HL-60/S4 treated with phorbol 12-myristate 13-acetate at 8.2 ng/mL for 4 days and 3 days (cell line): Measurements from ENCODE around the gene GGTLC2.

ENCODE experiments used
- in situ Hi-C: fragments of 300-500 bp; cut with MboI; formaldehyde crosslinking; loops from 2 replicates; pipeline ENCODE4 v1.15.0; 2022; ENCODE audit warnings: low sequenced_read_pairs

GGTLC2 gene

DNA sequence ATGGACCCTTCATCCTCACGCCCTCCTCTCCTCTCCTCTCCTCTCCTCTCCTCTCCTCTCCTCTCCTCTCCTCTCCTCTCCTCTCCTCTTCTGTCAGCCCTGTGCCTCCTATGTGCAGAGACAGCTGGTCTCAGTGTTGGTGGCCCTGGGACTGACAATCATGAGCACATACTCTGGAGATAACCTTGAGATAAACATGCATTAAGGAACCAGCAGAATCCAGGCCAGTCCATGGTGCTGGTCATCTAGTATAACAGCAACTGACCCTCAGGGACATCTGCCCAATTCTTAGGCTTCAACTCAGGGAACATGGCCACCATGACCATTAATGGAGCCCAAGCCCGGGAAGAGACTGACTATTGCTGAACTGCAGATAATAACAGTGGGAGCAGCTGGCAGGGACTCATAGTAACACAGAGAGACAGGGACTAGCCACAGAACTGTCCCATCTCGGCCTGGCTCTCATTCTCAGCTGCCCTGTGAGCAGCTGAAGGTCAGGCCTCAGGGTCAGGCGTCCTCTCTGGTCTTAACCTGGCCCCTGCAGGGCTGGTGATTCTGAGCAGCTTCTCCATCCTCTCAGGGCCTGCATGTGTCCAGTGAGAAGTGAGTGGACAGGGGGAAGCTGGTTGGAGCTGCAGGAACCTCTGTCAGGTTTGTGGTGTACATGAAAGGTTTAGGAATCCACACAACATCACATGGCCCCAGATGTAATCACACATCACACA, 45.4 kb downstream of the GGTLC2 start:
- in situ Hi-C loops = no loop called here

GRCh38 chr22:22691055-22691454, 46.6 kb downstream of the GGTLC2 start:
- in situ Hi-C loops = no loop called here

DNA sequence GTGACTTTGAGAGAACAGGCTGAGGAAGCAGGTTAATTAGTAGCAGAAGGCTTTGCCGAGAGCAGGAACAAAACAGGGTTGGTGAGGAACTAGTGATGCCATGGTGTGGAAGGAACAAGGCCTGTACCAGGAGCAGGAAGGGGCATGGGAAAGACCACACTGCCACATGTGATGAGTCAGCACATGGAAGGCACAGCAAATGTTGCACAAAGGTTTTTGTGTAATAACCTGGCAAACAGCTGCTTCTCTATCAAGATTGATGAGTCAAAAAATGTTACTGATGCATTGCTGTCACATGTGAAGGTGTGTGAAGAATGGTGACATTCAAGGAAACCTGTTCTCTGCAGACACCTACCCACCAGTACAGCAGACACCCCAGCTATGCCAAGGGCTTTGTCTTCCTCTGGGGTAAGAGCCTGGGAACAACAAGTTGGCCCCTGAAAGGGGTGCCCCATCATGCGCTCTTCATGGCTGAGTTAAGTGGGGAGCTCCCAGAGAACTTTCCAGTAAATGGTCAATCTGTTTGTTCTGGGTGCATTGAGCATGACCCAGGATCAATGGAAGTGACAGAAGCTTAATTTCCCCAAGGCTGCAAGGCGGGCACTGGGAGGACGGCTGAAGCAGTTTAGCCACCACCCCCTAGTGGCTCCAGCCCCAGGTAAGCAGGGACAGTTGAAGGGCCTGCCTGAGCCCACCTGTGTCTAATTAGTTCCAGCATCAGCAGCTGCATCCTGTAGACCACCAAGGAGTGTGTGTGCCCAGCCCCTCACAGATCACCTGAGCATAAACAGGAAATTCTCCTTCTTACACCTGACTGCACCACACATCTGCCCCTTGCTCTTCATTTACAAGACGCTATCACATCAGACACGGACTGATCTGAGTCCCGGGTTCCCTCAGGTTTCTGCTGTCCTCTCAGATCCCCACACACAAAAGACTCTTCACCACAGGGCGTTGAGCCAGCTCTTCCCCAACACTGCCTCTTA, 47.6 kb downstream of the GGTLC2 start:
- in situ Hi-C loops = no loop called here

DNA sequence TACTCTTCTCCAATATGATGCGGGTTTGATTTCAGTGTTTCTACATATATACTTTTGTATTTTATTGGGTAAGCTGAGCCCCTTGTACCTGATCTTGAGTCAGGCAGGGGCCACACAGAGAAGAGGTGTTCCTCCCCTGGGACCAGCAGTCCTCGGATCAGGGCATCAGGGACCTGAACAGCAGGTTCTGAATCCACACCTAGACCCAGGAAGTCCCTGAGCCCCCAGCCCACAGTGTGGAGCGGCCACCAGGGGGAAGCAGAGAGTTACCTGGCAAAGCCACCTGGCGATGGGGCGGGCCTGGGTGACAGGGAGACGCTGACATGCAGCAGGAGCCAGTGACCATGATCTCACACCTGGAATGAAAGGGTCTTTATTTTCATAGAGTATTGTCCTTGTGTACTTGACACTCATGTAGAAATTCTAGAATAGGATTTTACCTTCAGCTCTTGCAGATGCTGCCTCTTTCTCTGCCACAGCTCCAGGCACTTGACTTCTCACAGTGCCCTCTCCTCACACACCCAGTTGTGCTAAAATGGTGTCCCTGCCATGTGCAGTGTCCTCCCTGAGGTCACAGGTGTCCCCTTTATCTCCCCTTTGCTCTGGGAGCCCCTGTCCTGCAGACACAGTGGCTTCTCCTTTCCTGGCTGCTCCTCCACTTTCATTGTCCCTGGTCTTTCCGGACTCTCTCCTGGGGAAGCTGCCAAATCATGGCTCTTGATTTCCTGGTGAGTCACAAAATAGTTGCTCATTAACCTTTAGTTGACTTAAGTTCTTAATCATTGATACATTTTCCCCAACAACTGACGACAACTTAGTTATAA, 48.5 kb downstream of the GGTLC2 start:
- in situ Hi-C loops = no loop called here

DNA sequence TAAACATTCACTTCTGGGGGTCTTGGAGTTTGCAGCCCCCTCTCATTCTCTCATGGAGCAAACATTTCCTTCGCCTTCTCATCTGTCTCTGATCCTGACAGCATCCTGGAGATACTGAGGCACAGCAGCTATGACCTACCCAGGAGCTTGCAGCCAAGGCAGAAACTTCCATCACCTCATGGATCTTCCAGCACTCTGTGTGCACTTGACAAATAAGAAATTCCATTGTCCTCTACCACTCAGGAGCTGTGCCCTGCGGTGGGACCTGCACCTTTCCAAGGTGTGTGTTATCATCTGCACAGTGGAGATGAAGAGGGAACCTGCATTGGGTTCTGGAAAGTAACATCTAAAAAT, 49.1 kb downstream of the GGTLC2 start:
- in situ Hi-C loops = no loop called here

DNA sequence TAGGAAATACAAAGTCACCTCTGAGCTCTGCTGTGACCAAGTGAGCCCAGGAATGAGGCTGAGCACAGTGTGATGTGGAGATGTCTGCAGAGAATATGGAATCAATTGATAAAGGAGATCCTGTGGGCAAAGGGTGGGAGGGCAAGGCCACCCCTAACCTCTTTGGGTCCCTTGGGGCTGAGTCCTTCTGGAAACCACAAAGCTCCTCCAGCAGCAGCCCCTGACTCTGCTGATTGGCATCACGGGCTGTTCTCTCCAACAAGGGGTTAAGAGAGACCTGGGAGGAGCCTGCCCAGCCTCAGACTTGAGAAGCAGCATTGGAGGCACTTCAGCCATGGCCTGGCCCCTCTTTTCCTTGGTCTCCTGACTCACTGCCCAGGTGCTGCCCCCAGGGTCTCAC, 49.7 kb downstream of the GGTLC2 start:
- in situ Hi-C loops = no loop called here

DNA sequence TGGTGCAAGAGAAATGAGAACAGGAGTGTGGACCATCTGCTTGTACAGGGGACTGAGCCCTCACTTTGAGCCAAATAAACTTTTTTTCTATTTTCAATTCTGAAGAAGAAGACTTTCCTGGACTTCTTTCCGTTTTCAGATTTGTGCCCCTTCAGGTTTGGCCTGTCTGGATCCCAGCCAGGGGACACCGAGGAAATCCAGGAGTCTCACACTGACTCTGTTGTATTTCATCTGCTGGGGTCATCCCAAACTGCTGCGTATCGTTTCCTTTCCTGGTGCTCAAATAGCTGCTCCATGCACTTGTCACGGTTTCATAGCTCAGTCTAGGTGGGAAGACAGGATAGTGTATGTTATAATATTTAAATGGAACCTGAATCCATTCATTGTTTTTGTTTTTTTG, 51.7 kb downstream of the GGTLC2 start:
- in situ Hi-C loops = no loop called here
